GM12878 (cell line): ENCODE measurements around the gene SLC51A. TPM values are rescaled to one million over a fixed set of nuclear protein-coding genes. Genes with fewer than 3 reads are reported as not detected.

ENCODE experiments used
- ATAC-seq: fragments of 200-7000 bp; cut with Tn5 transposase; 3 replicates; pipeline ENCODE4 v1.9.1; 2020; ENCODE audit warnings: mild to moderate bottlenecking, moderate library complexity
- BruUV-seq: library from RNA; stranded (reverse); fragments of 400-500 nt; replicated peaks from 2 replicates; lab custom pipeline; 2021; lab: Mats Ljungman, UMichigan
- CTCF ChIA-PET: fragments of 300-600 bp; sonication (Branson Sonifier 250); formaldehyde crosslinking; extraction: SDS; loops from one replicate; lab custom pipeline; 2021; ENCODE audit warnings: inconsistent platforms; lab: Yijun Ruan, JAX
- POLR2A ChIA-PET: fragments of 350-600 bp; formaldehyde crosslinking; extraction: SDS; loops from one replicate; lab custom pipeline; 2021; ENCODE audit warnings: inconsistent platforms; lab: Charles Lee
- RAD21 ChIA-PET: fragments of 300-600 bp; sonication (Branson Sonifier 250); formaldehyde crosslinking; loops from one replicate; lab custom pipeline; 2023; ENCODE audit warnings: antibody characterized with exemption; ENCODE audit not compliant: unreplicated experiment; lab: Charles Lee
- SMC1A ChIA-PET: fragments of 300-600 bp; sonication (Branson Sonifier 250); formaldehyde crosslinking; loops from one replicate; lab custom pipeline; 2023; ENCODE audit not compliant: unreplicated experiment, uncharacterized antibody; lab: Charles Lee
- DNase-seq: peaks from one replicate; pipeline ENCODE4 v3.0.0-alpha.2; 2011; ENCODE audit warnings: low read depth, low spot score
- FAIRE-seq: peaks from 3 replicates; lab custom pipeline; 2011; peaks lifted over from hg19 to GRCh38; lab: Jason Lieb, UNC
- H2AFZ ChIP-seq: 2 replicates; pipeline ENCODE4 v1.6.0; 2011; ENCODE audit warnings: low read depth, low read length, control low read depth; ENCODE audit not compliant: control insufficient read depth
- H3K27ac ChIP-seq: 2 replicates; pipeline ENCODE4 v1.5.1; 2011; ENCODE audit warnings: control low read depth; ENCODE audit not compliant: control insufficient read depth, insufficient read depth
- H3K27me3 ChIP-seq, 2 experiments: replicated peaks in 1 of 2; 2 replicates each; pipeline versions ENCODE4 v1.6.0 to v1.6.1; 2011; ENCODE audit warnings: low read length in 1 of 2; ENCODE audit not compliant: control insufficient read depth in 2 of 2, insufficient read depth in 2 of 2
- H3K36me3 ChIP-seq, 2 experiments: 2 replicates each; pipeline ENCODE4 v1.5.1; 2011; ENCODE audit warnings: low read length in 1 of 2; ENCODE audit not compliant: control insufficient read depth in 2 of 2, insufficient read depth in 2 of 2
- H3K4me1 ChIP-seq: 2 replicates; pipeline ENCODE4 v1.6.1; 2011; ENCODE audit warnings: mild to moderate bottlenecking, low read length, moderate library complexity, mixed read lengths; ENCODE audit not compliant: control insufficient read depth, insufficient read depth
- H3K4me2 ChIP-seq: 2 replicates; pipeline ENCODE4 v1.6.0; 2011; ENCODE audit warnings: control low read depth; ENCODE audit not compliant: control insufficient read depth, insufficient read depth
- H3K4me3 ChIP-seq: fragments of 200-600 bp; sonication (generic); 2 replicates; pipeline ENCODE4 v1.5.1; 2016
- H3K79me2 ChIP-seq: 2 replicates; pipeline ENCODE4 v1.6.0; 2011; ENCODE audit warnings: low read length; ENCODE audit not compliant: control insufficient read depth, insufficient read depth
- H3K9ac ChIP-seq: 2 replicates; pipeline ENCODE4 v1.8.0; 2011; ENCODE audit warnings: low read length, control low read depth, mixed read lengths; ENCODE audit not compliant: control insufficient read depth, insufficient read depth
- H3K9me3 ChIP-seq: replicated peaks from 3 replicates; pipeline ENCODE4 v1.5.1; 2011; ENCODE audit warnings: mild to moderate bottlenecking, low read length; ENCODE audit not compliant: control insufficient read depth, insufficient read depth
- H4K20me1 ChIP-seq: 2 replicates; pipeline ENCODE4 v1.6.0; 2011; ENCODE audit not compliant: control insufficient read depth, insufficient read depth
- BMI1 ChIP-seq: fragments of 450-650 bp; IDR thresholded peaks from 2 replicates; pipeline ENCODE4 v1.6.1; 2016; ENCODE audit warnings: mild to moderate bottlenecking, moderate library complexity, borderline replicate concordance
- DPF2 ChIP-seq: fragments of 450-650 bp; IDR thresholded peaks from 2 replicates; pipeline ENCODE4 v1.6.1; 2017; ENCODE audit warnings: mild to moderate bottlenecking
- ETV6 ChIP-seq, 2 experiments: fragments of 450-650 bp in 1 of 2; IDR thresholded peaks in 1 of 2; conservative IDR thresholded peaks in 1 of 2; 2 replicates each; pipeline ENCODE4 v1.6.1; 2014; ENCODE audit warnings: antibody characterized with exemption in 1 of 2, borderline replicate concordance in 1 of 2, low read depth in 1 of 2, mild to moderate bottlenecking in 1 of 2, moderate library complexity in 1 of 2
- HCFC1 ChIP-seq: fragments of 150-350 bp; IDR thresholded peaks from 2 replicates; pipeline ENCODE4 v1.6.1; 2014; ENCODE audit warnings: low read length
- KDM1A ChIP-seq: fragments of 200-600 bp; sonication (generic); IDR thresholded peaks from 2 replicates; pipeline ENCODE4 v1.6.1; 2016; ENCODE audit warnings: borderline replicate concordance
- MAX ChIP-seq: IDR thresholded peaks from 2 replicates; pipeline ENCODE4 v1.6.1; 2012; ENCODE audit warnings: low read depth, low read length, improper control_type of control experiment
- NFXL1 ChIP-seq: fragments of 450-650 bp; IDR thresholded peaks from 2 replicates; pipeline ENCODE4 v1.6.1; 2017; ENCODE audit warnings: antibody characterized with exemption, mild to moderate bottlenecking, borderline replicate concordance
- NR2C2 ChIP-seq: IDR thresholded peaks from 2 replicates; pipeline ENCODE4 v1.6.1; 2011; ENCODE audit warnings: borderline replicate concordance, low read depth; ENCODE audit not compliant: control insufficient read depth, insufficient read length
- NRF1 ChIP-seq: conservative IDR thresholded peaks from 2 replicates; pipeline ENCODE4 v1.6.1; 2011; ENCODE audit warnings: mild to moderate bottlenecking, low read depth, low read length, improper control_type of control experiment
- PAX5 ChIP-seq: IDR thresholded peaks from 2 replicates; pipeline ENCODE4 v1.6.1; 2011; ENCODE audit warnings: low read depth, low read length, borderline replicate concordance
- POLR2AphosphoS2 ChIP-seq: IDR thresholded peaks from 2 replicates; pipeline ENCODE4 v1.6.1; 2011; ENCODE audit warnings: low read depth, mild to moderate bottlenecking, low read length, improper control_type of control experiment, moderate library complexity
- RBBP5 ChIP-seq: fragments of 200-600 bp; sonication (generic); conservative IDR thresholded peaks from 2 replicates; pipeline ENCODE4 v1.6.1; 2016
- SP1 ChIP-seq: IDR thresholded peaks from one replicate; pipeline ENCODE4 v1.6.1; 2011; ENCODE audit warnings: low read depth, low read length
- SPI1 ChIP-seq: IDR thresholded peaks from 2 replicates; pipeline ENCODE4 v1.6.1; 2011; ENCODE audit warnings: low read depth, mild to moderate bottlenecking, low read length, moderate library complexity, borderline replicate concordance; ENCODE audit not compliant: insufficient read depth
- TBL1XR1 ChIP-seq: IDR thresholded peaks from 2 replicates; pipeline ENCODE4 v1.6.1; 2012; ENCODE audit warnings: low read depth, low read length, improper control_type of control experiment
- WRNIP1 ChIP-seq: IDR thresholded peaks from 2 replicates; pipeline ENCODE4 v1.6.1; 2011; ENCODE audit warnings: low read depth, low read length, improper control_type of control experiment, borderline replicate concordance
- WGBS: methylation state at CpG from one replicate; pipeline ENCODE4 v1.1.6; 2016; ENCODE audit warnings: low lambda C conversion rate; ENCODE audit not compliant: insufficient replicate concordance, insufficient coverage; ENCODE audit errors: missing lambda C conversion rate; 5-methylcytosine and 5-hydroxymethylcytosine counted together
- in situ Hi-C: fragments of 300-500 bp; cut with MboI; formaldehyde crosslinking; loops from 9 replicates; pipeline ENCODE4 v1.14.3; 2018; ENCODE audit warnings: mixed read lengths
- intact Hi-C: fragments of 100-400 bp; cut with micrococcal nuclease; formaldehyde crosslinking; loops from one replicate; pipeline ENCODE4 v1.14.2; 2022; ENCODE audit not compliant: unreplicated experiment
- polyA plus RNA-seq, 11 experiments: library from polyadenylated mRNA; depleted of rRNA in 4 of 11; unstranded in 6 of 11; stranded (reverse) in 5 of 11; fragments of >200 nt; fragmentation: Nextera tagmentation in 4 of 11; fragmentation: Illumina TruSeq in 1 of 11; extraction: Ambion mirVana in 4 of 11; extraction: Trizol in 1 of 11; gene quantifications; 1 replicate in 1 of 11; 2 replicates in 10 of 11; pipeline versions ENCODE4 v1.2.1 to v1.2.3, GENCODE V29; 2011 to 2016; ENCODE audit warnings: inconsistent platforms in 2 of 11, missing spikeins in 2 of 11, low read depth in 1 of 11
- total RNA-seq, 4 experiments: library from RNA; depleted of rRNA in 3 of 4; stranded (reverse); fragments of >200 nt in 3 of 4; fragmentation: Illumina TruSeq in 1 of 4; extraction: Trizol in 1 of 4; gene quantifications; 2 replicates each; pipeline versions ENCODE4 v1.2.1 to v1.2.3, GENCODE V29; 2013 to 2021
- TF ChIP-seq, protein P1 (sequence below): IDR thresholded peaks from 2 replicates; pipeline ENCODE4 v1.6.1; 2012; ENCODE audit warnings: low read length, inconsistent platforms
- TF ChIP-seq, protein P2 (sequence below): fragments of 450-650 bp; formaldehyde crosslinking; IDR thresholded peaks from 2 replicates; pipeline ENCODE4 v1.5.0; 2022; ENCODE audit warnings: mild to moderate bottlenecking, missing genetic modification characterization

The SLC51A gene
- total and polyA plus RNA-seq, 10 of the 15 experiments (the other 5 are each of a cell fraction or from before 2014, with no cell fraction given), result 0.99 to 3.9 (median 2.2) TPM; not detected in 6

DNA sequence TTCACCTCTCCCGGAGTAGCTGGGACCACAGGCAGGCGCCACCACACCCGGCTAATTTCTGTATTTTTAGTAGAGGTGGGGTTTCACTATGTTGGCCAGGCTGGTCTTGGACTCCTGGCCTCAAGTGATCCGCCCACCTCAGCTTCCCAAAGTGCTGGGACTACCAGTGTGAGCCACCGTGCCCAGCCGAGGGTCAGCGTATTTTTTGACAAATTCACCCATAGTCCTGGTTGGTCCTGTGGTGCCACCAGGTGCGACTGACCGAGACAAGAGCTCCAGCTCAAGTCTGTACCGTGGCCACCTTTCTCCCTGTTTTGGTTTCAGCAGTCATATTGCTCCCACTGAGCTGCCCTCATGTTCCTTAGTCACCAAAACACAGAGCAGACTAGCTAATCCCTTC, 8.8 kb downstream of the SLC51A start:
- no peaks in the 10 kb centered on the region for H3K79me2 ChIP-seq
- H3K9ac ChIP-seq, result no peak overlapping the region
- DNase-seq (no peak), FAIRE-seq (no peak), ATAC-seq (no peak)
- ChIA-PET POLR2A (no interaction called here), RAD21 (no interaction called here), CTCF (interaction anchor here (1.7 kb wide), 1 partner anchor 10 kb away, joined by 5 read pairs; no protein-coding TSS in a partner anchor), SMC1A (no interaction called here)
- no peak overlapping the region for H3K27ac ChIP-seq
- H3K4me2 ChIP-seq, result no peak overlapping the region
- H4K20me1 ChIP-seq, result no peaks in the 10 kb centered on the region
- intact Hi-C loops, result no loop called here
- no peak overlapping the region for H2AFZ ChIP-seq
- in situ Hi-C loops, result no loop called here
- no TSS peak for BruUV-seq
- no peak overlapping the region for H3K4me3 ChIP-seq
- no peaks in the 10 kb centered on the region for H3K36me3 ChIP-seq
- TF ChIP-seq NR2C2 (no peak), POLR2AphosphoS2 (no peak), SPI1 (no peak), MAX (no peak), BMI1 (no peak), NFXL1 (no peak), SP1 (no peak), NRF1 (no peak), DPF2 (no peak), RBBP5 (no peak), WRNIP1 (no peak), TBL1XR1 (no peak), KDM1A (no peak), HCFC1 (no peak), ETV6 (conservative IDR thresholded peaks at IDR 0.05 in 1 of 2, IDR thresholded peaks at IDR 0.05 in 1 of 2; ENCODE audit: borderline replicate concordance in 1 of 2, low read depth in 1 of 2) (no peak), PAX5 (no peak)
- TF ChIP-seq, protein P1, sequence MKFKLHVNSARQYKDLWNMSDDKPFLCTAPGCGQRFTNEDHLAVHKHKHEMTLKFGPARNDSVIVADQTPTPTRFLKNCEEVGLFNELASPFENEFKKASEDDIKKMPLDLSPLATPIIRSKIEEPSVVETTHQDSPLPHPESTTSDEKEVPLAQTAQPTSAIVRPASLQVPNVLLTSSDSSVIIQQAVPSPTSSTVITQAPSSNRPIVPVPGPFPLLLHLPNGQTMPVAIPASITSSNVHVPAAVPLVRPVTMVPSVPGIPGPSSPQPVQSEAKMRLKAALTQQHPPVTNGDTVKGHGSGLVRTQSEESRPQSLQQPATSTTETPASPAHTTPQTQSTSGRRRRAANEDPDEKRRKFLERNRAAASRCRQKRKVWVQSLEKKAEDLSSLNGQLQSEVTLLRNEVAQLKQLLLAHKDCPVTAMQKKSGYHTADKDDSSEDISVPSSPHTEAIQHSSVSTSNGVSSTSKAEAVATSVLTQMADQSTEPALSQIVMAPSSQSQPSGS, result no peak
- TF ChIP-seq, protein P2, sequence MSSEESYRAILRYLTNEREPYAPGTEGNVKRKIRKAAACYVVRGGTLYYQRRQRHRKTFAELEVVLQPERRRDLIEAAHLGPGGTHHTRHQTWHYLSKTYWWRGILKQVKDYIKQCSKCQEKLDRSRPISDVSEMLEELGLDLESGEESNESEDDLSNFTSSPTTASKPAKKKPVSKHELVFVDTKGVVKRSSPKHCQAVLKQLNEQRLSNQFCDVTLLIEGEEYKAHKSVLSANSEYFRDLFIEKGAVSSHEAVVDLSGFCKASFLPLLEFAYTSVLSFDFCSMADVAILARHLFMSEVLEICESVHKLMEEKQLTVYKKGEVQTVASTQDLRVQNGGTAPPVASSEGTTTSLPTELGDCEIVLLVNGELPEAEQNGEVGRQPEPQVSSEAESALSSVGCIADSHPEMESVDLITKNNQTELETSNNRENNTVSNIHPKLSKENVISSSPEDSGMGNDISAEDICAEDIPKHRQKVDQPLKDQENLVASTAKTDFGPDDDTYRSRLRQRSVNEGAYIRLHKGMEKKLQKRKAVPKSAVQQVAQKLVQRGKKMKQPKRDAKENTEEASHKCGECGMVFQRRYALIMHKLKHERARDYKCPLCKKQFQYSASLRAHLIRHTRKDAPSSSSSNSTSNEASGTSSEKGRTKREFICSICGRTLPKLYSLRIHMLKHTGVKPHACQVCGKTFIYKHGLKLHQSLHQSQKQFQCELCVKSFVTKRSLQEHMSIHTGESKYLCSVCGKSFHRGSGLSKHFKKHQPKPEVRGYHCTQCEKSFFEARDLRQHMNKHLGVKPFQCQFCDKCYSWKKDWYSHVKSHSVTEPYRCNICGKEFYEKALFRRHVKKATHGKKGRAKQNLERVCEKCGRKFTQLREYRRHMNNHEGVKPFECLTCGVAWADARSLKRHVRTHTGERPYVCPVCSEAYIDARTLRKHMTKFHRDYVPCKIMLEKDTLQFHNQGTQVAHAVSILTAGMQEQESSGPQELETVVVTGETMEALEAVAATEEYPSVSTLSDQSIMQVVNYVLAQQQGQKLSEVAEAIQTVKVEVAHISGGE (CRISPR knock-in tag), result no peak
- no peaks in the 10 kb centered on the region for H3K9me3 ChIP-seq
- 52% methylated on average over 8 of the region's 10 CpGs for WGBS
- H3K27me3 ChIP-seq, result no peaks in the 10 kb centered on the region
- H3K4me1 ChIP-seq, result peaks cover under 1% of the 10 kb centered on the region
